T47D (cell line): ENCODE results near the gene EMSY.
"Not testable (repeated sequence)": the region's sequence is repeated elsewhere in the genome, so short reads cannot be mapped to it uniquely, and the experiment has no call there.

Experiments used
- DNase-seq, 2 experiments: peaks; one replicate each; pipeline versions ENCODE4 v3.0.0 to v3.0.0-alpha.2; 2011 to 2012; ENCODE audit warnings: low read depth in 1 of 2, low spot score in 1 of 2
- JUND ChIP-seq: IDR thresholded peaks from 2 replicates; pipeline ENCODE4 v1.6.1; 2012; ENCODE audit warnings: low read depth
- in situ Hi-C: cut with HindIII; loops from 2 replicates; pipeline ENCODE4 v1.10.0; 2016; ENCODE audit warnings: low sequenced_read_pairs, low pct_unique_long_range_greater_than_20kb

The EMSY gene

GRCh38 chr11:76553554-76554476 is 109.0 kb downstream of the EMSY start:
- DNase-seq, result no peak
- in situ Hi-C loops, result no loop called here
- TF ChIP-seq JUND, result no peak

GRCh38 chr11:76554767-76555166 is 109.9 kb downstream of the EMSY start:
- TF ChIP-seq JUND, result no peak
- in situ Hi-C loops, result no loop called here
- DNase-seq, result no peak

- DNase-seq, result no peak
- no peak for TF ChIP-seq JUND
- in situ Hi-C loops, result no loop called here
Observed at GRCh38 chr11:76557466-76557865, 112.6 kb downstream of the EMSY start.

GRCh38 chr11:76558473-76558872 is 113.7 kb downstream of the EMSY start:
- no peak for TF ChIP-seq JUND
- no peak for DNase-seq
- in situ Hi-C loops, result no loop called here

DNA sequence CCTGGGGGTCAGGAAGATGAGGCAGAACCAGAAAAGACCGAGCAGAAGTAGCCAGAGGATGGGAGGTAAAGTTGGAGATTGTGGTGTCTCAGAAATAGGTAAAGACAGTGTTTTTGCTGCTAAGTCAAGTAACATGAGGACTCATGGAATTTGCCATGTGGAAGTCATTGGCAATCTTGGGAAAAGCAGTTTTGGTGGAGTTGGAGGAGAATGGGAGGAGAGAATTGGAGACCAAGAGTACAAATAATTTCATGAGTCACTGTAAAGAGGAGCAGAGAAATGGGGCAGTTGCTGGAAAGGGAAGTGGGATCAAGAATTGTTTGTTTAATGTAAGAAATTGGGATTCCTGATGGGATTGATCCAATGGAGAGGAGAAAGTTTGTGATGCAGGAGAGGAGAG is 114.1 kb downstream of the EMSY start:
- in situ Hi-C loops, result no loop called here

GRCh38 chr11:76559346-76559745 is 114.5 kb downstream of the EMSY start:
- no peak for DNase-seq
- in situ Hi-C loops, result no loop called here
- no peak for TF ChIP-seq JUND

More for the DNA sequence above, 114.1 kb downstream of the EMSY start:
- no peak for DNase-seq
- no peak for TF ChIP-seq JUND

GRCh38 chr11:76560219-76560618 is 115.4 kb downstream of the EMSY start:
- DNase-seq, result no peak
- no peak for TF ChIP-seq JUND
- in situ Hi-C loops, result no loop called here

- no peak for DNase-seq
- in situ Hi-C loops, result no loop called here
- no peak for TF ChIP-seq JUND
Observed at GRCh38 chr11:76561245-76561644, 116.4 kb downstream of the EMSY start.

DNA sequence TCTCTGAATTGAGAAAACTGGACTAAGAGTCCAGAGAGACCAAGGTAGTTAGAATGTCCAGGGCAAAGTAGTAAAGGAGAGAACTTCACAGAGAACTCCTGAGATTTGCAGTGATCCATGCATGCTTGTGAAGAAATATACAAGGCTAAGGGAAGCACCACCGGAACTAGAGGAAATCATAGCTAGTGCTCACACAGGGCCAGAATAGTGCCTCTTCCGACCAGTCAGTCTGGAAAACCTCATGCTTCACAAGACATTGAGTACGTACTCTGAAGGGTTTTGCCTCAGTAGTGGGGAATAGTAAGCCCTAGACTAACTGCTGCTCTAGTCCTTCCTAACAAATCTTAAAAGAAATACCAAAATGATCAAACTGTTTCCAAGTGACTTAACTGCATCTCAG is 117.7 kb downstream of the EMSY start:
- no peak for TF ChIP-seq JUND
- in situ Hi-C loops, result no loop called here
- no peak for DNase-seq

- in situ Hi-C loops, result no loop called here
- TF ChIP-seq JUND, result no peak
- DNase-seq, result no peak
Observed at GRCh38 chr11:76564364-76564763, 119.5 kb downstream of the EMSY start.

GRCh38 chr11:76566811-76567210 is 122.0 kb downstream of the EMSY start:
- in situ Hi-C loops, result no loop called here
- no peak for DNase-seq
- no peak for TF ChIP-seq JUND

GRCh38 chr11:76567261-76567660 is 122.4 kb downstream of the EMSY start:
- in situ Hi-C loops, result no loop called here

GRCh38 chr11:76568139-76568538 is 123.3 kb downstream of the EMSY start:
- in situ Hi-C loops, result no loop called here
- TF ChIP-seq JUND, result no peak

More at GRCh38 chr11:76567261-76567660, 122.4 kb downstream of the EMSY start:
- no peak for TF ChIP-seq JUND
- no peak for DNase-seq

GRCh38 chr11:76568621-76569020 is 123.8 kb downstream of the EMSY start:
- in situ Hi-C loops, result no loop called here
- no peak for DNase-seq
- no peak for TF ChIP-seq JUND

More at GRCh38 chr11:76568139-76568538, 123.3 kb downstream of the EMSY start:
- DNase-seq, result no peak

GRCh38 chr11:76572181-76572875 is 127.5 kb downstream of the EMSY start:
- DNase-seq, in situ Hi-C loops: not testable (repeated sequence)
